Eye (tissue), 1 donor: Measurements from ENCODE around the gene TACSTD2.
A peak's percentile ranks its signal among the peaks of the same experiment; 100 is the strongest.
"Not testable (repeated sequence)": the region's sequence is repeated elsewhere in the genome, so short reads cannot be mapped to it uniquely, and the experiment has no call there.

Experiments used
- DNase-seq: peaks from one replicate; pipeline ENCODE4 v3.0.0-alpha.2; 2015

TACSTD2 gene

GRCh38 chr1:58555393-58555792 is 21.7 kb downstream of the TACSTD2 start:
- no peak for DNase-seq

- no peak for DNase-seq
These were observed 25.6 kb downstream of the TACSTD2 start for GRCh38 chr1:58551186-58552140.

- DNase-seq, result not testable (repeated sequence)
These were observed 27.8 kb downstream of the TACSTD2 start for GRCh38 chr1:58549291-58549690.

- DNase-seq, result no peak
These were observed 28.7 kb downstream of the TACSTD2 start for GRCh38 chr1:58548371-58548770.

- DNase-seq, result peak; percentile 98
These were observed 30.3 kb downstream of the TACSTD2 start, which contains the start of gene OMA1 for GRCh38 chr1:58546520-58547308. TSS of gene OMA1 (minus strand) at chr1:58546726. CDS start at chr1:58539294, 7,432 bp downstream.

GRCh38 chr1:58545591-58546519 is 31.2 kb downstream of the TACSTD2 start:
- peak; percentile 91 for DNase-seq

GRCh38 chr1:58543260-58543659 is 33.8 kb downstream of the TACSTD2 start:
- DNase-seq, result no peak

GRCh38 chr1:58539553-58539952 is 37.5 kb downstream of the TACSTD2 start:
- no peak for DNase-seq

- DNase-seq, result no peak
These were observed 38.2 kb downstream of the TACSTD2 start for GRCh38 chr1:58538821-58539220.

GRCh38 chr1:58531842-58532241 is 45.2 kb downstream of the TACSTD2 start:
- DNase-seq, result not testable (repeated sequence)

GRCh38 chr1:58529284-58529683 is 47.8 kb downstream of the TACSTD2 start:
- no peak for DNase-seq

GRCh38 chr1:58528518-58528917 is 48.5 kb downstream of the TACSTD2 start:
- no peak for DNase-seq
